Peyer's patch (tissue), 4 donors: Measurements from ENCODE around the gene ASRGL1.

ENCODE experiments used
- POLR2A ChIP-seq, 2 donors: fragments of 450-650 bp; IDR thresholded peaks; one replicate each; pipeline ENCODE4 v1.5.1; 2017; ENCODE audit warnings: antibody characterized with exemption in 2 of 2, mild to moderate bottlenecking in 2 of 2, moderate library complexity in 2 of 2
- TF ChIP-seq, protein P1 (sequence below), 6 experiments: fragments of 450-650 bp in 4 of 6; fragments of 200-600 bp in 2 of 6; sonication (generic) in 1 of 6; IDR thresholded peaks; one replicate each; pipeline ENCODE4 v1.5.1; 2017 to 2019; ENCODE audit warnings: antibody characterized with exemption in 6 of 6, mild to moderate bottlenecking in 3 of 6, moderate library complexity in 1 of 6

GRCh38 chr11:62437616-62438015 is 100.4 kb downstream of the ASRGL1 start:
- no peak for TF ChIP-seq POLR2A (IDR thresholded peaks at IDR 0.05)
- TF ChIP-seq, protein P1, sequence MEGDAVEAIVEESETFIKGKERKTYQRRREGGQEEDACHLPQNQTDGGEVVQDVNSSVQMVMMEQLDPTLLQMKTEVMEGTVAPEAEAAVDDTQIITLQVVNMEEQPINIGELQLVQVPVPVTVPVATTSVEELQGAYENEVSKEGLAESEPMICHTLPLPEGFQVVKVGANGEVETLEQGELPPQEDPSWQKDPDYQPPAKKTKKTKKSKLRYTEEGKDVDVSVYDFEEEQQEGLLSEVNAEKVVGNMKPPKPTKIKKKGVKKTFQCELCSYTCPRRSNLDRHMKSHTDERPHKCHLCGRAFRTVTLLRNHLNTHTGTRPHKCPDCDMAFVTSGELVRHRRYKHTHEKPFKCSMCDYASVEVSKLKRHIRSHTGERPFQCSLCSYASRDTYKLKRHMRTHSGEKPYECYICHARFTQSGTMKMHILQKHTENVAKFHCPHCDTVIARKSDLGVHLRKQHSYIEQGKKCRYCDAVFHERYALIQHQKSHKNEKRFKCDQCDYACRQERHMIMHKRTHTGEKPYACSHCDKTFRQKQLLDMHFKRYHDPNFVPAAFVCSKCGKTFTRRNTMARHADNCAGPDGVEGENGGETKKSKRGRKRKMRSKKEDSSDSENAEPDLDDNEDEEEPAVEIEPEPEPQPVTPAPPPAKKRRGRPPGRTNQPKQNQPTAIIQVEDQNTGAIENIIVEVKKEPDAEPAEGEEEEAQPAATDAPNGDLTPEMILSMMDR (IDR thresholded peaks at IDR 0.05), result no peak
